Measurements from ENCODE around the gene MTSS2. TPM values are rescaled to one million over a fixed set of nuclear protein-coding genes. Genes with fewer than 3 reads are reported as not detected.

The MTSS2 gene
- total RNA-seq, 1 donor from 2014 or later = 57.1 TPM

GRCh38 chr16:70685061-70685937 lies 554 bp downstream of the MTSS2 start:
- Mint-ChIP-seq H3K27me3 (no peaks in the 10 kb centered on the region), H3K4me1 (ENCODE audit: low read depth) (peaks cover 22% of the 10 kb centered on the region), H3K9me3 (ENCODE audit: low read depth) (no peaks in the 10 kb centered on the region), H3K4me3 (ENCODE audit: low read depth) (peak overlapping the region; percentile 79), H3K36me3 (ENCODE audit: insufficient read depth) (no peaks in the 10 kb centered on the region), H3K27ac (no peak overlapping the region)
- no peak for TF ChIP-seq CTCF (IDR thresholded peaks at IDR 0.05; ENCODE audit: unreplicated experiment)
- no peak for DNase-seq (ENCODE audit: low spot score, unreplicated experiment)

GRCh38 chr16:70684146-70685060 lies 1.4 kb downstream of the MTSS2 start:
- H3K4me3 Mint-ChIP-seq (ENCODE audit: low read depth) = peak overlapping the region; percentile 79
- no peaks in the 10 kb centered on the region for H3K27me3 Mint-ChIP-seq
- no peak for DNase-seq (ENCODE audit: low spot score, unreplicated experiment)
- H3K27ac Mint-ChIP-seq = no peak overlapping the region
- no peaks in the 10 kb centered on the region for H3K36me3 Mint-ChIP-seq (ENCODE audit: insufficient read depth)
- no peaks in the 10 kb centered on the region for H3K9me3 Mint-ChIP-seq (ENCODE audit: low read depth)
- H3K4me1 Mint-ChIP-seq (ENCODE audit: low read depth) = peaks cover 22% of the 10 kb centered on the region
- no peak for TF ChIP-seq CTCF (IDR thresholded peaks at IDR 0.05; ENCODE audit: unreplicated experiment)

GRCh38 chr16:70683146-70683944 lies 2.5 kb downstream of the MTSS2 start:
- DNase-seq (ENCODE audit: low spot score, unreplicated experiment) = no peak
- H3K27me3 Mint-ChIP-seq = no peaks in the 10 kb centered on the region
- no peak overlapping the region for H3K27ac Mint-ChIP-seq
- H3K36me3 Mint-ChIP-seq (ENCODE audit: insufficient read depth) = peaks cover 2% of the 10 kb centered on the region
- H3K4me1 Mint-ChIP-seq (ENCODE audit: low read depth) = peaks cover 22% of the 10 kb centered on the region
- H3K4me3 Mint-ChIP-seq (ENCODE audit: low read depth) = peak overlapping the region; percentile 58
- no peak for TF ChIP-seq CTCF (IDR thresholded peaks at IDR 0.05; ENCODE audit: unreplicated experiment)
- no peaks in the 10 kb centered on the region for H3K9me3 Mint-ChIP-seq (ENCODE audit: low read depth)

- no peaks in the 10 kb centered on the region for H3K27me3 Mint-ChIP-seq
- TF ChIP-seq CTCF (IDR thresholded peaks at IDR 0.05; ENCODE audit: unreplicated experiment) = peak; percentile 6
- peaks cover 22% of the 10 kb centered on the region for H3K4me1 Mint-ChIP-seq (ENCODE audit: low read depth)
- peak overlapping the region; percentile 82 for H3K27ac Mint-ChIP-seq
- H3K36me3 Mint-ChIP-seq (ENCODE audit: insufficient read depth) = peaks cover 5% of the 10 kb centered on the region
- peak overlapping the region; percentile 25 for H3K4me3 Mint-ChIP-seq (ENCODE audit: low read depth)
- H3K9me3 Mint-ChIP-seq (ENCODE audit: low read depth) = no peaks in the 10 kb centered on the region
- DNase-seq (ENCODE audit: low spot score, unreplicated experiment) = no peak
These were observed 3.4 kb downstream of the MTSS2 start for GRCh38 chr16:70682239-70683145.

All from progenitor cell of endocrine pancreas (in vitro differentiated cells).